KMS-11 (cell line): ENCODE results near the gene TMEM235.

ENCODE experiments used
- H2AFZ ChIP-seq: fragments of 200-600 bp; sonication (generic); 2 replicates; pipeline ENCODE4 v1.6.1; 2016; ENCODE audit warnings: antibody characterized with exemption, mixed run types, low read depth
- H3K27ac ChIP-seq: fragments of 200-600 bp; sonication (generic); 2 replicates; pipeline ENCODE4 v1.6.1; 2016; ENCODE audit warnings: mild to moderate bottlenecking, mixed run types
- H3K27me3 ChIP-seq: fragments of 200-600 bp; sonication (generic); 2 replicates; pipeline ENCODE4 v1.6.1; 2017; ENCODE audit warnings: mild to moderate bottlenecking, low read depth, mixed run types, moderate library complexity; ENCODE audit not compliant: insufficient read depth
- H3K36me3 ChIP-seq: fragments of 200-600 bp; sonication (generic); 2 replicates; pipeline ENCODE4 v1.6.1; 2017; ENCODE audit warnings: mild to moderate bottlenecking, mixed run types; ENCODE audit not compliant: insufficient read depth
- H3K4me1 ChIP-seq: fragments of 200-600 bp; sonication (generic); 2 replicates; pipeline ENCODE4 v1.6.1; 2016; ENCODE audit warnings: mild to moderate bottlenecking, low read depth, mixed run types; ENCODE audit not compliant: poor library complexity, severe bottlenecking
- H3K4me2 ChIP-seq: fragments of 200-600 bp; sonication (generic); 2 replicates; pipeline ENCODE4 v1.7.0; 2016; ENCODE audit warnings: mild to moderate bottlenecking, mixed run types
- H3K4me3 ChIP-seq: fragments of 200-600 bp; sonication (generic); IDR thresholded peaks from 2 replicates; pipeline ENCODE4 v1.6.1; 2017; ENCODE audit warnings: low read depth, low read length, mixed read lengths; ENCODE audit not compliant: insufficient read depth
- H3K79me2 ChIP-seq: fragments of 200-600 bp; sonication (generic); 2 replicates; pipeline ENCODE4 v1.6.1; 2016; ENCODE audit warnings: low read depth, mixed run types; ENCODE audit not compliant: insufficient read depth
- H3K9ac ChIP-seq: fragments of 200-600 bp; sonication (generic); 2 replicates; pipeline ENCODE4 v1.6.1; 2016; ENCODE audit warnings: mild to moderate bottlenecking, mixed run types
- H4K20me1 ChIP-seq: fragments of 200-600 bp; sonication (generic); 2 replicates; pipeline ENCODE4 v1.6.1; 2016; ENCODE audit warnings: mild to moderate bottlenecking, mixed run types; ENCODE audit not compliant: insufficient read depth
- CTCF ChIP-seq: fragments of 200-600 bp; sonication (generic); conservative IDR thresholded peaks from 2 replicates; pipeline ENCODE4 v1.6.1; 2017; ENCODE audit warnings: low read depth, mild to moderate bottlenecking, antibody characterized with exemption, low read length, moderate library complexity, mixed read lengths

The TMEM235 gene

GRCh38 chr17:78269955-78270381 is 38.5 kb downstream of the TMEM235 start:
- Histone ChIP-seq H2AFZ (no peak overlapping the region), H3K4me2 (no peak overlapping the region), H3K36me3 (no peaks in the 10 kb centered on the region), H3K9ac (no peak overlapping the region), H3K27me3 (no peaks in the 10 kb centered on the region), H3K4me1 (peaks cover 38% of the 10 kb centered on the region), H4K20me1 (no peaks in the 10 kb centered on the region), H3K79me2 (0 out of 2 replicates have a peak, but pooled peaks cover 4% of the 10 kb centered on the region), H3K27ac (no peak overlapping the region), H3K4me3 (no peak overlapping the region)
- no peak for TF ChIP-seq CTCF

GRCh38 chr17:78271419-78272170 is 40.2 kb downstream of the TMEM235 start:
- Histone ChIP-seq H3K4me1 (peaks cover 54% of the 10 kb centered on the region), H3K27me3 (no peaks in the 10 kb centered on the region), H3K4me2 (peak overlapping the region; percentile 49; the same call in 1 of the 2 replicates), H4K20me1 (no peaks in the 10 kb centered on the region), H3K4me3 (no peak overlapping the region), H3K36me3 (no peaks in the 10 kb centered on the region), H3K27ac (no peak overlapping the region), H3K9ac (no peak overlapping the region), H2AFZ (no peak overlapping the region), H3K79me2 (0 out of 2 replicates have a peak, but pooled peaks cover 4% of the 10 kb centered on the region)
- no peak for TF ChIP-seq CTCF

- peaks cover 61% of the 10 kb centered on the region for H3K4me1 ChIP-seq
- no peaks in the 10 kb centered on the region for H3K27me3 ChIP-seq
- H4K20me1 ChIP-seq = no peaks in the 10 kb centered on the region
- H3K4me3 ChIP-seq = no peak overlapping the region
- no peaks in the 10 kb centered on the region for H3K36me3 ChIP-seq
- H3K4me2 ChIP-seq = peak overlapping the region; percentile 49; the same call in 1 of the 2 replicates
- H3K9ac ChIP-seq = peak overlapping the region; percentile 15; the same call in 1 of the 2 replicates
- H3K79me2 ChIP-seq = 0 out of 2 replicates have a peak, but pooled peaks cover 4% of the 10 kb centered on the region
- no peak for TF ChIP-seq CTCF
- peak overlapping the region; percentile 54 for H3K27ac ChIP-seq
- H2AFZ ChIP-seq = peak overlapping the region; percentile 23
These were observed 40.9 kb downstream of the TMEM235 start for GRCh38 chr17:78272181-78272913.

DNA sequence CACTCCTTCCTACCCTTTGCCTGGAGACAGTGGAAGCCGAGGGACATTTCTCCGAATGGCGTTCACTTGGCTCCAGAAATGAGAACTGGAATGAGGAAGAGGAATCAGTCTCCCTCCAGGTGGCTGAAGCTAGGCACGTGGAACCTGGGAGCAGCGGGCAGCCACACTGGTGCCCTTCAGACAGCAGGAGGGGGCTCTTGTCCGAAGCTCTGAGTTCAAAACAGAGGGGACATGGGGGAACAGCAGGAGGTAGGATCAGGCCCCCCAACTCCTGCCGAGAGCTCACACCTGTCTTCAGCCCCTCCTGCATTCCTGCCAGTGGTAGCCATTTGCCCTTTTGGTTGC is 41.5 kb downstream of the TMEM235 start:
- Histone ChIP-seq H3K27ac (peak overlapping the region; percentile 54), H3K4me2 (peak overlapping the region; percentile 49; the same call in 1 of the 2 replicates), H4K20me1 (no peaks in the 10 kb centered on the region), H3K27me3 (no peaks in the 10 kb centered on the region), H3K9ac (peak overlapping the region; percentile 15; the same call in 1 of the 2 replicates), H2AFZ (peak overlapping the region; percentile 23), H3K4me1 (peaks cover 66% of the 10 kb centered on the region), H3K4me3 (no peak overlapping the region), H3K36me3 (no peaks in the 10 kb centered on the region), H3K79me2 (0 out of 2 replicates have a peak, but pooled peaks cover 4% of the 10 kb centered on the region)
- no peak for TF ChIP-seq CTCF
